GM12878 (cell line): ENCODE results near the gene PDE9A. TPM values are rescaled to one million over a fixed set of nuclear protein-coding genes. Genes with fewer than 3 reads are reported as not detected.

Experiments used
- ATAC-seq: fragments of 200-7000 bp; cut with Tn5 transposase; 3 replicates; pipeline ENCODE4 v1.9.1; 2020; ENCODE audit warnings: mild to moderate bottlenecking, moderate library complexity
- BruUV-seq: library from RNA; stranded (reverse); fragments of 400-500 nt; replicated peaks from 2 replicates; lab custom pipeline; 2021; lab: Mats Ljungman, UMichigan
- CTCF ChIA-PET: fragments of 300-600 bp; sonication (Branson Sonifier 250); formaldehyde crosslinking; extraction: SDS; loops from one replicate; lab custom pipeline; 2021; ENCODE audit warnings: inconsistent platforms; lab: Yijun Ruan, JAX
- POLR2A ChIA-PET: fragments of 350-600 bp; formaldehyde crosslinking; extraction: SDS; loops from one replicate; lab custom pipeline; 2021; ENCODE audit warnings: inconsistent platforms; lab: Charles Lee
- RAD21 ChIA-PET: fragments of 300-600 bp; sonication (Branson Sonifier 250); formaldehyde crosslinking; loops from one replicate; lab custom pipeline; 2023; ENCODE audit warnings: antibody characterized with exemption; ENCODE audit not compliant: unreplicated experiment; lab: Charles Lee
- SMC1A ChIA-PET: fragments of 300-600 bp; sonication (Branson Sonifier 250); formaldehyde crosslinking; loops from one replicate; lab custom pipeline; 2023; ENCODE audit not compliant: unreplicated experiment, uncharacterized antibody; lab: Charles Lee
- DNase-seq: peaks from one replicate; pipeline ENCODE4 v3.0.0-alpha.2; 2011; ENCODE audit warnings: low read depth, low spot score
- FAIRE-seq: peaks from 3 replicates; lab custom pipeline; 2011; peaks lifted over from hg19 to GRCh38; lab: Jason Lieb, UNC
- H2AFZ ChIP-seq: 2 replicates; pipeline ENCODE4 v1.6.0; 2011; ENCODE audit warnings: low read depth, low read length, control low read depth; ENCODE audit not compliant: control insufficient read depth
- H3K27ac ChIP-seq: 2 replicates; pipeline ENCODE4 v1.5.1; 2011; ENCODE audit warnings: control low read depth; ENCODE audit not compliant: control insufficient read depth, insufficient read depth
- H3K27me3 ChIP-seq, 2 experiments: replicated peaks in 1 of 2; 2 replicates each; pipeline versions ENCODE4 v1.6.0 to v1.6.1; 2011; ENCODE audit warnings: low read length in 1 of 2; ENCODE audit not compliant: control insufficient read depth in 2 of 2, insufficient read depth in 2 of 2
- H3K36me3 ChIP-seq, 2 experiments: 2 replicates each; pipeline ENCODE4 v1.5.1; 2011; ENCODE audit warnings: low read length in 1 of 2; ENCODE audit not compliant: control insufficient read depth in 2 of 2, insufficient read depth in 2 of 2
- H3K4me1 ChIP-seq: 2 replicates; pipeline ENCODE4 v1.6.1; 2011; ENCODE audit warnings: mild to moderate bottlenecking, low read length, moderate library complexity, mixed read lengths; ENCODE audit not compliant: control insufficient read depth, insufficient read depth
- H3K4me2 ChIP-seq: 2 replicates; pipeline ENCODE4 v1.6.0; 2011; ENCODE audit warnings: control low read depth; ENCODE audit not compliant: control insufficient read depth, insufficient read depth
- H3K4me3 ChIP-seq: fragments of 200-600 bp; sonication (generic); 2 replicates; pipeline ENCODE4 v1.5.1; 2016
- H3K79me2 ChIP-seq: 2 replicates; pipeline ENCODE4 v1.6.0; 2011; ENCODE audit warnings: low read length; ENCODE audit not compliant: control insufficient read depth, insufficient read depth
- H3K9ac ChIP-seq: 2 replicates; pipeline ENCODE4 v1.8.0; 2011; ENCODE audit warnings: low read length, control low read depth, mixed read lengths; ENCODE audit not compliant: control insufficient read depth, insufficient read depth
- H3K9me3 ChIP-seq: replicated peaks from 3 replicates; pipeline ENCODE4 v1.5.1; 2011; ENCODE audit warnings: mild to moderate bottlenecking, low read length; ENCODE audit not compliant: control insufficient read depth, insufficient read depth
- H4K20me1 ChIP-seq: 2 replicates; pipeline ENCODE4 v1.6.0; 2011; ENCODE audit not compliant: control insufficient read depth, insufficient read depth
- E2F8 ChIP-seq: fragments of 450-650 bp; IDR thresholded peaks from 2 replicates; pipeline ENCODE4 v1.6.1; 2018; ENCODE audit warnings: mild to moderate bottlenecking, low read depth, moderate library complexity; ENCODE audit not compliant: partially characterized antibody
- E4F1 ChIP-seq: fragments of 450-650 bp; IDR thresholded peaks from 2 replicates; pipeline ENCODE4 v1.6.1; 2018; ENCODE audit warnings: borderline replicate concordance, mild to moderate bottlenecking; ENCODE audit not compliant: partially characterized antibody
- ESRRA ChIP-seq: IDR thresholded peaks from 2 replicates; pipeline ENCODE4 v1.6.1; 2012; ENCODE audit warnings: mild to moderate bottlenecking, low read length, improper control_type of control experiment
- JUNB ChIP-seq: IDR thresholded peaks from 2 replicates; pipeline ENCODE4 v1.6.1; 2016; ENCODE audit warnings: antibody characterized with exemption, mild to moderate bottlenecking
- KLF5 ChIP-seq: fragments of 450-650 bp; IDR thresholded peaks from 2 replicates; pipeline ENCODE4 v1.6.1; 2014; ENCODE audit warnings: mild to moderate bottlenecking; ENCODE audit not compliant: partially characterized antibody
- MAX ChIP-seq: IDR thresholded peaks from 2 replicates; pipeline ENCODE4 v1.6.1; 2012; ENCODE audit warnings: low read depth, low read length, improper control_type of control experiment
- MEF2A ChIP-seq: IDR thresholded peaks from 2 replicates; pipeline ENCODE4 v1.6.1; 2011; ENCODE audit warnings: low read depth, mild to moderate bottlenecking, low read length, moderate library complexity; ENCODE audit not compliant: insufficient read depth
- MEF2B ChIP-seq: fragments of 450-650 bp; IDR thresholded peaks from 2 replicates; pipeline ENCODE4 v1.6.1; 2018; ENCODE audit warnings: mild to moderate bottlenecking, moderate library complexity; ENCODE audit not compliant: partially characterized antibody, poor library complexity, severe bottlenecking
- NFIC ChIP-seq: IDR thresholded peaks from 2 replicates; pipeline ENCODE4 v1.6.1; 2012; ENCODE audit warnings: low read depth, mild to moderate bottlenecking, inconsistent platforms, low read length, moderate library complexity
- NRF1 ChIP-seq: conservative IDR thresholded peaks from 2 replicates; pipeline ENCODE4 v1.6.1; 2011; ENCODE audit warnings: mild to moderate bottlenecking, low read depth, low read length, improper control_type of control experiment
- SPI1 ChIP-seq: IDR thresholded peaks from 2 replicates; pipeline ENCODE4 v1.6.1; 2011; ENCODE audit warnings: low read depth, mild to moderate bottlenecking, low read length, moderate library complexity, borderline replicate concordance; ENCODE audit not compliant: insufficient read depth
- SREBF1 ChIP-seq: IDR thresholded peaks from 2 replicates; pipeline ENCODE4 v1.6.1; 2012; ENCODE audit warnings: mild to moderate bottlenecking, low read length
- SRF ChIP-seq, 2 experiments: IDR thresholded peaks; 2 replicates each; pipeline ENCODE4 v1.6.1; 2011; ENCODE audit warnings: low read depth in 2 of 2, low read length in 2 of 2, mild to moderate bottlenecking in 1 of 2, moderate library complexity in 1 of 2
- STAT1 ChIP-seq: fragments of 450-650 bp; conservative IDR thresholded peaks from 2 replicates; pipeline ENCODE4 v1.6.1; 2014; ENCODE audit warnings: antibody characterized with exemption, mild to moderate bottlenecking
- TAF1 ChIP-seq: IDR thresholded peaks from 2 replicates; pipeline ENCODE4 v1.6.1; 2011; ENCODE audit warnings: mild to moderate bottlenecking, low read depth, low read length, borderline replicate concordance
- USF2 ChIP-seq: IDR thresholded peaks from 2 replicates; pipeline ENCODE4 v1.6.1; 2011; ENCODE audit warnings: low read depth, low read length, improper control_type of control experiment, borderline replicate concordance
- ZNF274 ChIP-seq: IDR thresholded peaks from one replicate; pipeline ENCODE4 v1.8.0; 2011; ENCODE audit not compliant: insufficient read length, insufficient read depth
- WGBS: methylation state at CpG from one replicate; pipeline ENCODE4 v1.1.6; 2016; ENCODE audit warnings: low lambda C conversion rate; ENCODE audit not compliant: insufficient replicate concordance, insufficient coverage; ENCODE audit errors: missing lambda C conversion rate; 5-methylcytosine and 5-hydroxymethylcytosine counted together
- in situ Hi-C: fragments of 300-500 bp; cut with MboI; formaldehyde crosslinking; loops from 9 replicates; pipeline ENCODE4 v1.14.3; 2018; ENCODE audit warnings: mixed read lengths
- intact Hi-C: fragments of 100-400 bp; cut with micrococcal nuclease; formaldehyde crosslinking; loops from one replicate; pipeline ENCODE4 v1.14.2; 2022; ENCODE audit not compliant: unreplicated experiment
- polyA plus RNA-seq, 11 experiments: library from polyadenylated mRNA; depleted of rRNA in 4 of 11; unstranded in 6 of 11; stranded (reverse) in 5 of 11; fragments of >200 nt; fragmentation: Nextera tagmentation in 4 of 11; fragmentation: Illumina TruSeq in 1 of 11; extraction: Ambion mirVana in 4 of 11; extraction: Trizol in 1 of 11; gene quantifications; 1 replicate in 1 of 11; 2 replicates in 10 of 11; pipeline versions ENCODE4 v1.2.1 to v1.2.3, GENCODE V29; 2011 to 2016; ENCODE audit warnings: inconsistent platforms in 2 of 11, missing spikeins in 2 of 11, low read depth in 1 of 11
- total RNA-seq, 4 experiments: library from RNA; depleted of rRNA in 3 of 4; stranded (reverse); fragments of >200 nt in 3 of 4; fragmentation: Illumina TruSeq in 1 of 4; extraction: Trizol in 1 of 4; gene quantifications; 2 replicates each; pipeline versions ENCODE4 v1.2.1 to v1.2.3, GENCODE V29; 2013 to 2021

PDE9A gene
- total and polyA plus RNA-seq, 10 of the 15 experiments (the other 5 are each of a cell fraction or from before 2014, with no cell fraction given), result 0.08 to 0.45 (median 0.20) TPM; not detected in 1

DNA sequence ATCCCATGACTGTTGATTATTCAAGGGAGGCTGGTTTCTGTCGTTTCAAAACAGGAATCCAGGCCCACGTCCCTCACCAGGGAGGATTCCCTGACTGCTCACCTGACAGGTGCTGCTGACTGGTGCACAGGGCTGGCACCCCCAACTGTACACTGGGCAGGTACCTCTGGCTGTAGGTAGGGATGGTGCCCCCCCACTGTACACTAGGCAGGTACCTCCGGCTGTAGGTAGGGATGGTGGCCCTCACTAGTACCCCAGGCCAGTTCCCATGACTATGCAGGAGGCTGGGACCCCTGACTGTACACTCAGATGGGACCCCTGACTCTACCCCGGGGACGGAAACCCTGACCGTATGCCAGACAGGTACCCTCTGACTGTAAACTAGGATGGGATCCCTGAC is 33.6 kb upstream of the PDE9A start:
- Histone ChIP-seq H3K27ac (no peak overlapping the region), H3K79me2 (no peaks in the 10 kb centered on the region), H3K9me3 (no peaks in the 10 kb centered on the region), H2AFZ (no peak overlapping the region), H3K9ac (no peak overlapping the region), H3K4me1 (no peaks in the 10 kb centered on the region), H4K20me1 (no peaks in the 10 kb centered on the region), H3K4me2 (no peak overlapping the region), H3K27me3 (no peaks in the 10 kb centered on the region; a peak in 2 of 4 replicates), H3K4me3 (no peak overlapping the region), H3K36me3 (no peaks in the 10 kb centered on the region)
- DNase-seq, result no peak
- in situ Hi-C loops (no loop called here), intact Hi-C loops (no loop called here)
- ChIA-PET SMC1A (no interaction called here), CTCF (no interaction called here), RAD21 (no interaction called here), POLR2A (no interaction called here)
- no peak for FAIRE-seq
- 43% methylated on average over 6 of the region's 6 CpGs for WGBS
- BruUV-seq, result no TSS peak
- ATAC-seq, result no peak
- no peak for TF ChIP-seq SPI1
- no peak for TF ChIP-seq MEF2B
- no peak for TF ChIP-seq NFIC
- TF ChIP-seq STAT1, result no peak
- TF ChIP-seq TAF1, result no peak
- no peak for TF ChIP-seq ESRRA
- TF ChIP-seq KLF5, result no peak
- no peak for TF ChIP-seq SRF (IDR thresholded peaks at IDR 0.05; ENCODE audit: low read depth in 2 of 2, low read length in 2 of 2)
- no peak for TF ChIP-seq MAX
- TF ChIP-seq E2F8, result no peak
- TF ChIP-seq MEF2A, result no peak
- TF ChIP-seq ZNF274, result no peak
- no peak for TF ChIP-seq USF2
- no peak for TF ChIP-seq SREBF1
- TF ChIP-seq JUNB, result no peak
- no peak for TF ChIP-seq E4F1
- TF ChIP-seq NRF1, result no peak
